ENCODE data around the gene FUCA1. TPM values are rescaled to one million over a fixed set of nuclear protein-coding genes. Genes with fewer than 3 reads are reported as not detected.

The FUCA1 gene
- 6.8 and 6.9 TPM in 2 replicates for total RNA-seq

DNA sequence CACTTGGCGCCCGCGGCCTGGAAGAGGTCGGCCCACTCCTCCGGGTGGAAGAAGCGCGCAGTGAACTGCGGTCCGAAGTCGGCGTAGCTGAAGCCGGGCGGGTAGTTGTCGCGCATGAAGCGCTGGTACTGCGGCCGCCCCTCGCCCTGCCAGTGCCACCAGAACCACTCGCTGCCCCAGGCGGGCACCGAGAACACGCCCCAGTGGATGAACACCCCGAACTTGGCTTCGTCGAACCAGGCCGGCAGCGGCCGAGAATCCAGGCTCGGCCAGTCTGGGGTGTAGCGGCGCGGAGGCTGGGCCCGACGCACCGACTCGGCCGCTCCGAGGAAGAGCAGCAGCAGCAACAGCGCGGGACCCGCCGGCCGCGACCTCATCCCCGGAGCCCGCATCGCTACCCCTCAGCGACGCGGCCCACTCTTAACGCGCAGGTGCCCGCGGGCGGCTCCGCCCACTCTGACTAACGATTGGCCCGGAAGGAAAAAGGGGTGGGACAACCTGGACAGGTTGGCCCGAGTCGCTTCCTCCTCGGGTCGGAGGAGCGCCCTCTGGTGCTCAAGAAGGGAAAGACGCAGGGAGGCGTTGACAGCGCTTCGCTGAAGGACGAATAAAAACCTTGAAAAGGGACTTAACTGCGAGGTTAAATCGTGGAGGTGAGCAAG lies at the start of gene FUCA1:
Gene FUCA1 (minus strand): TSS at position 396 of the 662 bp plus-strand sequence. CDS start 4 bp downstream, at position 392.

DNA sequence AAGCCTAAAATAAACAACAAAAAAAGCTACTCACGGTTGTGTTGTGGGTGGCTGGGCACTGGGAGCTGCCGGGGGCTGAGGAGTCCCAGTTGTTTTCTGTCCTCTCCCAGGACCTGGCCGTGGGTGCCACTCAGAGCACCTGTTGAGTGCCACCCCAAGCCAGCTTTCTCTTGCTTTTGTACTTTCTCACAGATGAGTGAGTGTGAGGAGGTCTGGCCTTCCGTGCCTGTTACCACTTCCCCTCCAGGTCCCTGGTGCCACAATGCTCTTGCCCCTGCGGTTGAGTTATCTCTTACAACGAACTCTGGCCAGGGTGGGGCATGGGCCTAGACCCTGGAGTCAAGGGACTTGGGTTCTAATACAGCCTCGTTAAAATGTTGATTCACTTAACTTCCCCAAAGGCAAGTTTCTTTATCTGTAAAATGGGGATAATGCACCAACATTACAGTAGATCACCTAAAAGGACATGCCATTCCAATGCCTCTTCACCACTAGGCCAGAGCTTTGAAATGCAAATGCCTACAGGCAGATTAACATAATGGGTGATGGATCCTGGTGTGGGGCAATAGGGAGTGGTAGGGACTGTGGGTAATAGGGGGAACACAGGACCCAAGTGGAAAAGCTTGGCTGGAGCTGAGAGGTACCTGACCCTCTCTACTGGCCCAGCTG lies 45.3 kb upstream of the FUCA1 start, which contains the start of gene CNR2:
Gene CNR2 (minus strand): TSS at position 151 of the 669 bp plus-strand sequence. CDS start 37,745 bp downstream, outside the sequence.

DNA sequence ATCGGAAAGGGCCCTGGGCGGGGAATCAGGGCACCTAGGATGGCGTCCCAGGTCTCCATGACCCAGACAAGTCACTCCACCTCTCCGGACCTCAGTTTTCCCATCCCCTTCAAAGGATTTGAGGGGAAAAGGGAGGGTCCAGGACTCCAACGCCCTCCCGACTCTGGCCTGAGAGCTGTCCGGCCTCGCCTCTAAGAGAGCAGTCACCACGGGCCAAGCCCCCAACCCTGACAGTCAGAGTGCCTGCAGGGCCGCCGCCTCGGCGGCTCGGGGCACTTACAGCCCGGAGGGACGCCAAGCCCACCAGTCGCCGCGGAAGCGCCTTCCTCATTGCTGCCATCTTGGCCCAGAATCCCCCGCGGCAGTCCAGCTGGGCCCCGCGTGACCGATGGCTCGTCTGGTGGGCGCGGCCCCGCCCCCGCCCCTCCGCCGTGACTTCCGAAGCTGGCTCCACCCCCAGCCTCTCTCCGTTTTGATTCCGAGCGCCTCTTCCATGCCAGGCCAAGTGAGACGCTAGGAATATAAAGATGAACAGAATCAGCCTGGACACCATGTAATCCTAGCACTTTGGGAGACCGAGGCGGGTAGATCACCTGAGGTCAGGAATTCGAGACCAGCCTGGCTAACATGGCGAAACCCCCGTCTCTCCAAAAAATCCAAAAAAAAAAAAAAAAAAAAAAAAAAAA lies 42.9 kb downstream of the FUCA1 start, which contains the start of gene HMGCL:
Gene HMGCL (minus strand): TSS at position 354 of the 686 bp plus-strand sequence. CDS start 14 bp downstream, at position 340.

DNA sequence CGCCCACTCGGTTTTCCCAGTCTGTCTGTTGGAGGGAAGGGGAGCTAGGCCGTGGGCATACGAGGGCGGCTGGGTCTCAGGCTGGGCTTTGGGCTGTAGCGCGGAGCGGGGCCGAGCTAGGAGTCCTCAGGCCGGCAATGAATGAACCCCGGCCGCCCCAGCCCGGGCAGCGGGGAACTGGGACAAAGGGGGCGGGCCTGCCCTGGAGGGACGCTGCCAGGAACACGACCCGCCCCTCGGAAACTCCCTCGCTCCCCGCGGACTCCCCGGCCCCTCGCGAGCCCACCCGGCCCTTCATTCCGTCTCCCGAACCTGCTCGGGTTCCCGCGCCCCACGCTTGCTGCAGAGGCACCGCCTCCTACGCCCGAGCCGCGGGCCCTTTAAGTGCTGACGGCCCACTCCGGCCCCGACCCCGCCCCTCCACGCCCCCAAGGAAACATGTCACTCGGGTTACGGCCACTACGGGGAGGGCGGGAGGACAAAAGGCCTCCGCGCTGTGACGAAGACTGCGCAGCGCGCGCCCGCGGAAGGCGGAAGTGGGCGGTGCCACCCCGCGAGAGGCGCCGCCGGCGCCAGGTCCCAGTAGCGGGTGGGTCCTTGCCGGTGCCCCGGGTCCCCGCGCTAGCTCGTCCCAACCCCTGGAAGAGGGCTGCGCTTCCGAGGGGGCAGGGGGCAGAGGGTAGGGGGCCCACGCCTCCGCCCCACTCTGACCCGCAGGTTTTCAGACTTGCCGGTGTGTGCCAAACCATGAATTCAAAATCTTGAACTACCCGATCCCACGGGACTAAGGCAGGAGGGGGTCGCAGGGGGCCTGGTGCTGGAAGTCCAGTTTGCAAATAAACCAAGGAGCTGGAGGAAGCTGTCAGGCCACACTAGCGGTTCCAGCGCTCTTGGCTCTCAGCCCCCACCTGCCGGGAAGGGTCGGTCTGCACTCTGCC lies 67.4 kb downstream of the FUCA1 start, which contains the start of gene GALE:
Gene GALE (minus strand): TSS at position 355 of the 938 bp plus-strand sequence. CDS start 1,747 bp downstream, outside the sequence.

Other genes with a start within 250 kb of the FUCA1 start
- 870 and 1,099 TPM in 2 replicates for gene RPL11, start 176.5 kb downstream of the FUCA1 start, total RNA-seq
- 53.3 and 60.9 TPM in 2 replicates for gene ELOA, start 124.8 kb downstream of the FUCA1 start, total RNA-seq
- 31.3 and 40.0 TPM in 2 replicates for gene PITHD1, start 89.9 kb downstream of the FUCA1 start, total RNA-seq
- 84.0 and 88.7 TPM in 2 replicates for gene LYPLA2, start 77.1 kb downstream of the FUCA1 start, total RNA-seq
- gene GALE, start 67.5 kb downstream of the FUCA1 start, total RNA-seq, result 38.2 and 45.7 TPM in 2 replicates
- 21.3 and 26.6 TPM in 2 replicates for gene HMGCL, start 42.9 kb downstream of the FUCA1 start, total RNA-seq
- gene CNR2, start 45.1 kb upstream of the FUCA1 start, total RNA-seq, result not detected in 2 replicates
- gene PNRC2, start 91.5 kb upstream of the FUCA1 start, total RNA-seq, result 161 and 166 TPM in 2 replicates
- 157 and 159 TPM in 2 replicates for gene SRSF10, start 112.0 kb upstream of the FUCA1 start, total RNA-seq
- gene MYOM3, start 243.8 kb upstream of the FUCA1 start, total RNA-seq, result 0.13 and 0.36 TPM in 2 replicates